OCI-LY3 (cell line): ENCODE data around the gene OTULINL.

Experiments
- CTCF ChIP-seq: fragments of 200-600, 300-600 bp; sonication (generic); IDR thresholded peaks from 2 replicates; pipeline ENCODE4 v1.5.1; 2014; ENCODE audit warnings: antibody characterized with exemption, low read length, low read depth
- EZH2phosphoT487 ChIP-seq: fragments of 200-600 bp; shearing (Covaris generic); IDR thresholded peaks from 2 replicates; pipeline ENCODE4 v1.6.1; 2018; ENCODE audit warnings: antibody characterized with exemption, mixed run types, low read depth

GRCh38 chr5:14630671-14631070 lies 49.1 kb downstream of the OTULINL start:
- TF ChIP-seq CTCF (no peak), EZH2phosphoT487 (no peak)
